WTC11 (cell line): ENCODE measurements around the gene ZNG1A.
"Not testable (repeated sequence)": the region's sequence is repeated elsewhere in the genome, so short reads cannot be mapped to it uniquely, and the experiment has no call there.

ENCODE experiments used
- GABPB1 ChIP-seq: sonication (generic); formaldehyde crosslinking; IDR thresholded peaks from 2 replicates; pipeline ENCODE4 v1.8.1; 2023; ENCODE audit warnings: mild to moderate bottlenecking, missing genetic modification reagents
- MYBL2 ChIP-seq: sonication (generic); formaldehyde crosslinking; IDR thresholded peaks from 2 replicates; pipeline ENCODE4 v1.8.1; 2023; ENCODE audit warnings: mild to moderate bottlenecking, moderate library complexity, missing genetic modification reagents
- NFYB ChIP-seq: sonication (generic); formaldehyde crosslinking; conservative IDR thresholded peaks from 2 replicates; pipeline ENCODE4 v1.8.0; 2022; ENCODE audit warnings: low read depth, missing genetic modification reagents
- NR3C1 ChIP-seq: sonication (generic); formaldehyde crosslinking; conservative IDR thresholded peaks from 2 replicates; pipeline ENCODE4 v1.8.1; 2023; ENCODE audit warnings: low read depth, mild to moderate bottlenecking, missing genetic modification reagents
- ZNF138 ChIP-seq: sonication (generic); formaldehyde crosslinking; conservative IDR thresholded peaks from 2 replicates; pipeline ENCODE4 v1.8.1; 2022; ENCODE audit warnings: mild to moderate bottlenecking, moderate library complexity, missing genetic modification reagents
- ZNF219 ChIP-seq: sonication (generic); formaldehyde crosslinking; IDR thresholded peaks from 2 replicates; pipeline ENCODE4 v1.8.0; 2023; ENCODE audit warnings: missing genetic modification reagents, mild to moderate bottlenecking, borderline replicate concordance
- TF ChIP-seq, protein P1 (sequence below): sonication (generic); formaldehyde crosslinking; IDR thresholded peaks from 2 replicates; pipeline ENCODE4 v1.8.0; 2022; ENCODE audit warnings: mild to moderate bottlenecking, missing genetic modification reagents
- TF ChIP-seq, protein P2 (sequence below): sonication (generic); formaldehyde crosslinking; IDR thresholded peaks from 2 replicates; pipeline ENCODE4 v1.8.1; 2023; ENCODE audit warnings: mild to moderate bottlenecking, missing genetic modification reagents
- TF ChIP-seq, protein P3 (sequence below): fragments of 200-600 bp; IDR thresholded peaks from 2 replicates; pipeline ENCODE4 v1.8.0; 2022; ENCODE audit warnings: antibody characterized with exemption
- TF ChIP-seq, protein P4 (sequence below): sonication (generic); formaldehyde crosslinking; IDR thresholded peaks from 2 replicates; pipeline ENCODE4 v1.8.1; 2022; ENCODE audit warnings: mild to moderate bottlenecking, moderate library complexity, missing genetic modification reagents
- TF ChIP-seq, protein P5 (sequence below): sonication (generic); formaldehyde crosslinking; IDR thresholded peaks from 2 replicates; pipeline ENCODE4 v1.8.1; 2023; ENCODE audit warnings: mild to moderate bottlenecking, missing genetic modification reagents, moderate library complexity
- TF ChIP-seq, protein P6 (sequence below): sonication (generic); formaldehyde crosslinking; conservative IDR thresholded peaks from 2 replicates; pipeline ENCODE4 v1.8.1; 2022; ENCODE audit warnings: mild to moderate bottlenecking, missing genetic modification reagents

DNA sequence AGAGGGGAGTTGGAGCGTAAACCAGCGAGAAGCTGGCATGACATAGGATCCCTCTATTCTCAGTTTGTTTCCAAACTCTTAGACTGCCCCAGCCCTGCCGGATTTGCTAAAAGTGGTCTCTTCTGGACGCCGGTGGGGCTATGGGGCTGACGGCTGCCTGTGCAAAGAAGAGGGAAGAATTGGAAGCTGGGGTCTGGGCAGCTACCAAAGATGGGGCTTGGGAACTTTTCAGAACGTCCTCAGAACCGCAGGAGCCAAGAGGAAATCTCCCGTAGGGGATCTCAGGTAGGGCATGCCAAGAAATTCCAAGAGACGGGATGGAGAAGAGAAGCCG lies 63.8 kb downstream of the ZNG1A start:
- TF ChIP-seq, protein P1, sequence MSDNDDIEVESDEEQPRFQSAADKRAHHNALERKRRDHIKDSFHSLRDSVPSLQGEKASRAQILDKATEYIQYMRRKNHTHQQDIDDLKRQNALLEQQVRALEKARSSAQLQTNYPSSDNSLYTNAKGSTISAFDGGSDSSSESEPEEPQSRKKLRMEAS (CRISPR knock-in tag) = not testable (repeated sequence)
- TF ChIP-seq NFYB (CRISPR knock-in tag); GABPB1 (CRISPR knock-in tag); ZNF138; ZNF219 (CRISPR knock-in tag); MYBL2 (CRISPR knock-in tag); NR3C1 (CRISPR knock-in tag): not testable (repeated sequence)
- TF ChIP-seq, protein P2, sequence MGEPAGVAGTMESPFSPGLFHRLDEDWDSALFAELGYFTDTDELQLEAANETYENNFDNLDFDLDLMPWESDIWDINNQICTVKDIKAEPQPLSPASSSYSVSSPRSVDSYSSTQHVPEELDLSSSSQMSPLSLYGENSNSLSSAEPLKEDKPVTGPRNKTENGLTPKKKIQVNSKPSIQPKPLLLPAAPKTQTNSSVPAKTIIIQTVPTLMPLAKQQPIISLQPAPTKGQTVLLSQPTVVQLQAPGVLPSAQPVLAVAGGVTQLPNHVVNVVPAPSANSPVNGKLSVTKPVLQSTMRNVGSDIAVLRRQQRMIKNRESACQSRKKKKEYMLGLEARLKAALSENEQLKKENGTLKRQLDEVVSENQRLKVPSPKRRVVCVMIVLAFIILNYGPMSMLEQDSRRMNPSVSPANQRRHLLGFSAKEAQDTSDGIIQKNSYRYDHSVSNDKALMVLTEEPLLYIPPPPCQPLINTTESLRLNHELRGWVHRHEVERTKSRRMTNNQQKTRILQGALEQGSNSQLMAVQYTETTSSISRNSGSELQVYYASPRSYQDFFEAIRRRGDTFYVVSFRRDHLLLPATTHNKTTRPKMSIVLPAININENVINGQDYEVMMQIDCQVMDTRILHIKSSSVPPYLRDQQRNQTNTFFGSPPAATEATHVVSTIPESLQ = not testable (repeated sequence)
- TF ChIP-seq, protein P3, sequence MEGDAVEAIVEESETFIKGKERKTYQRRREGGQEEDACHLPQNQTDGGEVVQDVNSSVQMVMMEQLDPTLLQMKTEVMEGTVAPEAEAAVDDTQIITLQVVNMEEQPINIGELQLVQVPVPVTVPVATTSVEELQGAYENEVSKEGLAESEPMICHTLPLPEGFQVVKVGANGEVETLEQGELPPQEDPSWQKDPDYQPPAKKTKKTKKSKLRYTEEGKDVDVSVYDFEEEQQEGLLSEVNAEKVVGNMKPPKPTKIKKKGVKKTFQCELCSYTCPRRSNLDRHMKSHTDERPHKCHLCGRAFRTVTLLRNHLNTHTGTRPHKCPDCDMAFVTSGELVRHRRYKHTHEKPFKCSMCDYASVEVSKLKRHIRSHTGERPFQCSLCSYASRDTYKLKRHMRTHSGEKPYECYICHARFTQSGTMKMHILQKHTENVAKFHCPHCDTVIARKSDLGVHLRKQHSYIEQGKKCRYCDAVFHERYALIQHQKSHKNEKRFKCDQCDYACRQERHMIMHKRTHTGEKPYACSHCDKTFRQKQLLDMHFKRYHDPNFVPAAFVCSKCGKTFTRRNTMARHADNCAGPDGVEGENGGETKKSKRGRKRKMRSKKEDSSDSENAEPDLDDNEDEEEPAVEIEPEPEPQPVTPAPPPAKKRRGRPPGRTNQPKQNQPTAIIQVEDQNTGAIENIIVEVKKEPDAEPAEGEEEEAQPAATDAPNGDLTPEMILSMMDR = not testable (repeated sequence)
- TF ChIP-seq, protein P4, sequence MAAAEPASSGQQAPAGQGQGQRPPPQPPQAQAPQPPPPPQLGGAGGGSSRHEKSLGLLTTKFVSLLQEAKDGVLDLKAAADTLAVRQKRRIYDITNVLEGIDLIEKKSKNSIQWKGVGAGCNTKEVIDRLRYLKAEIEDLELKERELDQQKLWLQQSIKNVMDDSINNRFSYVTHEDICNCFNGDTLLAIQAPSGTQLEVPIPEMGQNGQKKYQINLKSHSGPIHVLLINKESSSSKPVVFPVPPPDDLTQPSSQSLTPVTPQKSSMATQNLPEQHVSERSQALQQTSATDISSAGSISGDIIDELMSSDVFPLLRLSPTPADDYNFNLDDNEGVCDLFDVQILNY (CRISPR knock-in tag) = not testable (repeated sequence)
- TF ChIP-seq, protein P5, sequence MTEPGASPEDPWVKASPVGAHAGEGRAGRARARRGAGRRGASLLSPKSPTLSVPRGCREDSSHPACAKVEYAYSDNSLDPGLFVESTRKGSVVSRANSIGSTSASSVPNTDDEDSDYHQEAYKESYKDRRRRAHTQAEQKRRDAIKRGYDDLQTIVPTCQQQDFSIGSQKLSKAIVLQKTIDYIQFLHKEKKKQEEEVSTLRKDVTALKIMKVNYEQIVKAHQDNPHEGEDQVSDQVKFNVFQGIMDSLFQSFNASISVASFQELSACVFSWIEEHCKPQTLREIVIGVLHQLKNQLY (CRISPR knock-in tag) = not testable (repeated sequence)
- TF ChIP-seq, protein P6, sequence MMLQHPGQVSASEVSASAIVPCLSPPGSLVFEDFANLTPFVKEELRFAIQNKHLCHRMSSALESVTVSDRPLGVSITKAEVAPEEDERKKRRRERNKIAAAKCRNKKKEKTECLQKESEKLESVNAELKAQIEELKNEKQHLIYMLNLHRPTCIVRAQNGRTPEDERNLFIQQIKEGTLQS = not testable (repeated sequence)
